HCT116 (cell line): ENCODE data around the gene SMCO4.

Source experiments
- ATF3 ChIP-seq: IDR thresholded peaks from 2 replicates; pipeline ENCODE4 v1.6.1; 2012
- CBX3 ChIP-seq: IDR thresholded peaks from 2 replicates; pipeline ENCODE4 v1.6.1; 2012; ENCODE audit warnings: low read depth
- CEBPB ChIP-seq: IDR thresholded peaks from 2 replicates; pipeline ENCODE4 v1.6.1; 2012; ENCODE audit warnings: low read depth
- CTCF ChIP-seq, 3 experiments: fragments of 200-600 bp in 1 of 3; sonication (generic) in 1 of 3; IDR thresholded peaks in 2 of 3; conservative IDR thresholded peaks in 1 of 3; 2 replicates each; pipeline ENCODE4 v1.5.1; 2012 to 2017; ENCODE audit warnings: low read depth in 2 of 3, low read length in 2 of 3, antibody characterized with exemption in 1 of 3, borderline replicate concordance in 1 of 3, control low read depth in 1 of 3, mild to moderate bottlenecking in 1 of 3, mixed read lengths in 1 of 3, mixed run types in 1 of 3, moderate library complexity in 1 of 3; ENCODE audit not compliant: insufficient read depth in 1 of 3
- EZH2phosphoT487 ChIP-seq: fragments of 200-600 bp; IDR thresholded peaks from 2 replicates; pipeline ENCODE4 v1.6.1; 2018; ENCODE audit warnings: antibody characterized with exemption, borderline replicate concordance
- FOSL1 ChIP-seq: IDR thresholded peaks from 2 replicates; pipeline ENCODE4 v1.6.1; 2012; ENCODE audit warnings: low read depth
- JUND ChIP-seq: IDR thresholded peaks from 2 replicates; pipeline ENCODE4 v1.6.1; 2012
- MAX ChIP-seq: IDR thresholded peaks from 2 replicates; pipeline ENCODE4 v1.6.1; 2012
- POLR2A ChIP-seq: IDR thresholded peaks from 2 replicates; pipeline ENCODE4 v1.7.0; 2011; ENCODE audit warnings: borderline replicate concordance; ENCODE audit not compliant: insufficient read depth, insufficient read length; ENCODE audit errors: extremely low read depth
- POLR2AphosphoS5 ChIP-seq: IDR thresholded peaks from 2 replicates; pipeline ENCODE4 v1.6.1; 2011; ENCODE audit warnings: mild to moderate bottlenecking, low read depth, low read length, moderate library complexity
- RAD21 ChIP-seq: IDR thresholded peaks from 2 replicates; pipeline ENCODE4 v1.6.1; 2012; ENCODE audit warnings: low read depth, mild to moderate bottlenecking
- SIN3A ChIP-seq: IDR thresholded peaks from 2 replicates; pipeline ENCODE4 v1.6.1; 2012; ENCODE audit warnings: low read depth
- TCF7L2 ChIP-seq: IDR thresholded peaks from 2 replicates; pipeline ENCODE4 v1.7.0; 2011; ENCODE audit warnings: borderline replicate concordance, inconsistent platforms; ENCODE audit not compliant: insufficient read depth, insufficient read length; ENCODE audit errors: extremely low read depth
- YY1 ChIP-seq: IDR thresholded peaks from 2 replicates; pipeline ENCODE4 v1.6.1; 2011; ENCODE audit warnings: low read length, low read depth, moderate library complexity, mild to moderate bottlenecking; ENCODE audit not compliant: insufficient replicate concordance; ENCODE audit errors: extremely low read depth

DNA sequence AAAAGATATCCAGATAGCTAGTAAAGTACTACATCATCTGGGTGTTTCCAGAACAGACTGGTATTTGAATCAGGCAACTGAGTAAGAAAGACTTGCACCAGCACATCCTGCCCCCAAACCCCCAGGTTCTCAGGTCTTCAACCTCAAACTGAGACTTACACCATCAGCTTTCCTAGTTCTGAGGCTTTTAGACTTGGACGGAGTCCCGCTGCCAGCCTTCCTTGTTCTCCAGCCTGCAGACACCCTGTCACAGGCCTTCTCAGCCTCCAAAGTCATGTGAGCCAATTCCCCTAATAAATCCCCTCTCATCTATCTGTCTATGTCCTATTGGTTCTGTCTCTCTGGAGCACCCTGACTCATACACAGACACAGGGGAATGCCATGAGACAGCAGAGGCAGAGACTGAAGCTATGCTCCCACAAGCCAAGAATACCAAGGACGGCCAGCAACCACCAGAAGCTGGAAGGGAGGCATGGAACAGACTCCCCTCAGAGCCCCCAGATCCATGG is 10.9 kb downstream of the SMCO4 start:
- no peak for TF ChIP-seq RAD21
- no peak for TF ChIP-seq CTCF (IDR thresholded peaks at IDR 0.05 in 2 of 3, conservative IDR thresholded peaks at IDR 0.05 in 1 of 3; ENCODE audit: borderline replicate concordance in 1 of 3, insufficient read depth in 1 of 3, low read depth in 2 of 3, low read length in 2 of 3)
- TF ChIP-seq FOSL1, result no peak
- TF ChIP-seq YY1, result no peak
- no peak for TF ChIP-seq CEBPB
- no peak for TF ChIP-seq POLR2A
- no peak for TF ChIP-seq POLR2AphosphoS5
- no peak for TF ChIP-seq SIN3A
- no peak for TF ChIP-seq ATF3
- no peak for TF ChIP-seq JUND
- TF ChIP-seq MAX, result no peak
- TF ChIP-seq EZH2phosphoT487, result no peak
- no peak for TF ChIP-seq CBX3
- TF ChIP-seq TCF7L2, result no peak
